ENCODE results near the gene PML. TPM values are rescaled to one million over a fixed set of nuclear protein-coding genes. Genes with fewer than 3 reads are reported as not detected.

PML gene
- total RNA-seq, 1 experiment from 2014 or later = 120 TPM

GRCh38 chr15:73987250-73987649 lies 7.3 kb upstream of the PML start:
- TF ChIP-seq CTCF (IDR thresholded peaks at IDR 0.05; ENCODE audit: unreplicated experiment) = no peak
- Mint-ChIP-seq H3K27me3 (ENCODE audit: unreplicated experiment) (no peaks in the 10 kb centered on the region), H3K36me3 (ENCODE audit: insufficient read depth, unreplicated experiment) (peaks cover 55% of the 10 kb centered on the region), H3K4me1 (ENCODE audit: low read depth, unreplicated experiment) (peaks cover 89% of the 10 kb centered on the region), H3K27ac (ENCODE audit: unreplicated experiment) (peak overlapping the region; percentile 86), H3K4me3 (ENCODE audit: low read depth, unreplicated experiment) (no peak overlapping the region), H3K9me3 (ENCODE audit: low read depth, unreplicated experiment) (no peaks in the 10 kb centered on the region)
- no peak for DNase-seq
- BruUV-seq (replicated peaks) = no TSS peak
- intact Hi-C loops (cut with micrococcal nuclease; ENCODE audit: unreplicated experiment) = no loop called here
- CTCF ChIA-PET = interaction anchor here (1.4 to 1.5 kb wide), 3 partner anchors 9 to 49 kb away, joined by 3 to 6 read pairs (median 4); no protein-coding TSS in a partner anchor

- no TSS peak for BruUV-seq (replicated peaks)
- no peaks in the 10 kb centered on the region for H3K9me3 Mint-ChIP-seq (ENCODE audit: low read depth, unreplicated experiment)
- intact Hi-C loops (cut with micrococcal nuclease; ENCODE audit: unreplicated experiment) = no loop called here
- peaks cover 89% of the 10 kb centered on the region for H3K4me1 Mint-ChIP-seq (ENCODE audit: low read depth, unreplicated experiment)
- H3K36me3 Mint-ChIP-seq (ENCODE audit: insufficient read depth, unreplicated experiment) = peaks cover 55% of the 10 kb centered on the region
- H3K27me3 Mint-ChIP-seq (ENCODE audit: unreplicated experiment) = no peaks in the 10 kb centered on the region
- CTCF ChIA-PET = interaction anchor here (0.9 to 1.5 kb wide), 4 partner anchors 9 to 49 kb away, joined by 3 to 7 read pairs (median 5); no protein-coding TSS in a partner anchor
- H3K27ac Mint-ChIP-seq (ENCODE audit: unreplicated experiment) = peak overlapping the region; percentile 86
- no peak for TF ChIP-seq CTCF (IDR thresholded peaks at IDR 0.05; ENCODE audit: unreplicated experiment)
- no peak overlapping the region for H3K4me3 Mint-ChIP-seq (ENCODE audit: low read depth, unreplicated experiment)
- DNase-seq = peak; percentile 77
These were observed 6.7 kb upstream of the PML start for GRCh38 chr15:73987681-73988444.

GRCh38 chr15:73988445-73988969 lies 6.0 kb upstream of the PML start:
- Mint-ChIP-seq H3K27me3 (ENCODE audit: unreplicated experiment) (no peaks in the 10 kb centered on the region), H3K4me1 (ENCODE audit: low read depth, unreplicated experiment) (peaks cover 87% of the 10 kb centered on the region), H3K9me3 (ENCODE audit: low read depth, unreplicated experiment) (no peaks in the 10 kb centered on the region), H3K4me3 (ENCODE audit: low read depth, unreplicated experiment) (no peak overlapping the region), H3K36me3 (ENCODE audit: insufficient read depth, unreplicated experiment) (peaks cover 55% of the 10 kb centered on the region), H3K27ac (ENCODE audit: unreplicated experiment) (peak overlapping the region; percentile 86)
- intact Hi-C loops (cut with micrococcal nuclease; ENCODE audit: unreplicated experiment) = no loop called here
- CTCF ChIA-PET = interaction anchor here (0.9 to 1.5 kb wide), 3 partner anchors 13 to 48 kb away, joined by 3 to 7 read pairs (median 6); no protein-coding TSS in a partner anchor
- no peak for TF ChIP-seq CTCF (IDR thresholded peaks at IDR 0.05; ENCODE audit: unreplicated experiment)
- TSS peak; percentile 81 for BruUV-seq (replicated peaks)
- DNase-seq = no peak

GRCh38 chr15:73989001-73989798 lies 5.3 kb upstream of the PML start:
- no TSS peak for BruUV-seq (replicated peaks)
- peak; percentile 60 for DNase-seq
- CTCF ChIA-PET = interaction anchor here (0.9 kb wide), 1 partner anchor 16 kb away, joined by 7 read pairs; no protein-coding TSS in a partner anchor
- no peaks in the 10 kb centered on the region for H3K9me3 Mint-ChIP-seq (ENCODE audit: low read depth, unreplicated experiment)
- peaks cover 55% of the 10 kb centered on the region for H3K36me3 Mint-ChIP-seq (ENCODE audit: insufficient read depth, unreplicated experiment)
- peak overlapping the region; percentile 62 for H3K27ac Mint-ChIP-seq (ENCODE audit: unreplicated experiment)
- no peaks in the 10 kb centered on the region for H3K27me3 Mint-ChIP-seq (ENCODE audit: unreplicated experiment)
- no peak overlapping the region for H3K4me3 Mint-ChIP-seq (ENCODE audit: low read depth, unreplicated experiment)
- H3K4me1 Mint-ChIP-seq (ENCODE audit: low read depth, unreplicated experiment) = peaks cover 88% of the 10 kb centered on the region
- TF ChIP-seq CTCF (IDR thresholded peaks at IDR 0.05; ENCODE audit: unreplicated experiment) = no peak
- intact Hi-C loops (cut with micrococcal nuclease; ENCODE audit: unreplicated experiment) = no loop called here
